Measurements from ENCODE around the gene EWSR1. TPM values are rescaled to one million over a fixed set of nuclear protein-coding genes. Genes with fewer than 3 reads are reported as not detected.
A peak's percentile ranks its signal among the peaks of the same experiment; 100 is the strongest.
"Not testable (repeated sequence)": the region's sequence is repeated elsewhere in the genome, so short reads cannot be mapped to it uniquely, and the experiment has no call there.

Gene EWSR1
- total RNA-seq: 100 to 1,000 TPM; 231 to 319 TPM

- ATAC-seq (replicated peaks): peak; percentile 90
- H3K4me1 Mint-ChIP-seq: peaks cover 39% of the 10 kb centered on the region
- peak within 1 kb of the TSS; percentile 100 for H3K27ac Mint-ChIP-seq
- H3K9me3 Mint-ChIP-seq: no peaks in the 10 kb centered on the region
- H3K4me3 Mint-ChIP-seq: peak within 1 kb of the TSS; percentile 99
- H3K36me3 Mint-ChIP-seq (ENCODE audit: low read depth): peaks cover 74% of the 10 kb centered on the region
- H3K27me3 Mint-ChIP-seq: no peaks in the 10 kb centered on the region
These were observed at the start of gene EWSR1, which contains the start of gene RHBDD3 for GRCh38 chr22:29267858-29268510. TSS of gene EWSR1 (plus strand) at chr22:29268268. CDS start at chr22:29268337, 69 bp downstream. TSS of gene RHBDD3 (minus strand) at chr22:29267981. CDS start at chr22:29265626, 2,355 bp downstream.

DNA sequence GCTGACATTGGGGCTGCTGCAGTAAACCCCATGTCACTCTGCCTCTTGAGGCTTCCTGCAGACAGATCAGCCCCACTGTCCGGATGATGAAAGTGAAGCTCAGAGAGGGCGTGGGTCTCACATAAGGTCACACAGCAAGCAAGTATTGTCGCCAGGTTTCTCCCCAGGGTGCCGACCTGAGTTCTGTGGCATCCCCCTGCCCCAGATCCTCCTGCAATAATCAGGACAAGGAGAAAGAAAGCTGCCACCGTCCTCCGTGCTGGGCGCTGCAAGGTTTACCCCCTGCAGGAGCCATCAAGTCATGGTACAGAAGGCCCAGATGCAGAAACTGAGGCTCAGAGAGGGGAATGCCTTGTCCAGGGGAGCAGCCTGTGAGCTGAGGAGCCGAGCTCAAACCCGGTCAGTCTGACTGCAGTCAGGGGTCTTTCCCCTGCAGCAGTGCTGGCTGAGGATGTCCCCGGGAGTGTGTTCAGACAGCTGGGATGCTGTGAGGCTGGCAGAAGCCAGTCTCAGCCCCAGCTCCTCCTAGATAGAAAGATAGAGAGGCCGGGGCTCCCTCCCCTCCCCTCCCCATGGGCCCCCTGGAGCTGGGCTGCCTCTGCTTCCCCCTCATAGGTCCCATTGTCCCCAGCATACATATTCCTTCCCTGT, 49.2 kb upstream of the EWSR1 start:
- Mint-ChIP-seq H3K27ac (no peak overlapping the region), H3K4me3 (no peak overlapping the region), H3K4me1 (no peaks in the 10 kb centered on the region), H3K9me3 (no peaks in the 10 kb centered on the region), H3K36me3 (ENCODE audit: low read depth) (no peaks in the 10 kb centered on the region), H3K27me3 (no peaks in the 10 kb centered on the region)
- no peak for ATAC-seq (replicated peaks)

GRCh38 chr22:29219409-29219782, 48.7 kb upstream of the EWSR1 start:
- not testable (repeated sequence) for H3K4me1 Mint-ChIP-seq; ATAC-seq (replicated peaks); H3K36me3 Mint-ChIP-seq (ENCODE audit: low read depth); H3K9me3 Mint-ChIP-seq; H3K27ac Mint-ChIP-seq; H3K4me3 Mint-ChIP-seq; H3K27me3 Mint-ChIP-seq

- no peaks in the 10 kb centered on the region for H3K36me3 Mint-ChIP-seq (ENCODE audit: low read depth)
- no peaks in the 10 kb centered on the region for H3K27me3 Mint-ChIP-seq
- no peak overlapping the region for H3K4me3 Mint-ChIP-seq
- no peak for ATAC-seq (replicated peaks)
- no peaks in the 10 kb centered on the region for H3K4me1 Mint-ChIP-seq
- H3K27ac Mint-ChIP-seq: no peak overlapping the region
- H3K9me3 Mint-ChIP-seq: no peaks in the 10 kb centered on the region
These were observed 48.0 kb upstream of the EWSR1 start for GRCh38 chr22:29219881-29220670.

GRCh38 chr22:29224121-29224858, 43.8 kb upstream of the EWSR1 start:
- Mint-ChIP-seq H3K27me3 (no peaks in the 10 kb centered on the region), H3K27ac (no peak overlapping the region), H3K9me3 (no peaks in the 10 kb centered on the region), H3K4me1 (no peaks in the 10 kb centered on the region), H3K36me3 (ENCODE audit: low read depth) (no peaks in the 10 kb centered on the region), H3K4me3 (no peak overlapping the region)
- no peak for ATAC-seq (replicated peaks)

- H3K27ac Mint-ChIP-seq: no peak overlapping the region
- H3K36me3 Mint-ChIP-seq (ENCODE audit: low read depth): no peaks in the 10 kb centered on the region
- H3K27me3 Mint-ChIP-seq: no peaks in the 10 kb centered on the region
- no peak for ATAC-seq (replicated peaks)
- no peaks in the 10 kb centered on the region for H3K4me1 Mint-ChIP-seq
- no peaks in the 10 kb centered on the region for H3K9me3 Mint-ChIP-seq
- no peak overlapping the region for H3K4me3 Mint-ChIP-seq
These were observed 43.1 kb upstream of the EWSR1 start for GRCh38 chr22:29224859-29225410.

DNA sequence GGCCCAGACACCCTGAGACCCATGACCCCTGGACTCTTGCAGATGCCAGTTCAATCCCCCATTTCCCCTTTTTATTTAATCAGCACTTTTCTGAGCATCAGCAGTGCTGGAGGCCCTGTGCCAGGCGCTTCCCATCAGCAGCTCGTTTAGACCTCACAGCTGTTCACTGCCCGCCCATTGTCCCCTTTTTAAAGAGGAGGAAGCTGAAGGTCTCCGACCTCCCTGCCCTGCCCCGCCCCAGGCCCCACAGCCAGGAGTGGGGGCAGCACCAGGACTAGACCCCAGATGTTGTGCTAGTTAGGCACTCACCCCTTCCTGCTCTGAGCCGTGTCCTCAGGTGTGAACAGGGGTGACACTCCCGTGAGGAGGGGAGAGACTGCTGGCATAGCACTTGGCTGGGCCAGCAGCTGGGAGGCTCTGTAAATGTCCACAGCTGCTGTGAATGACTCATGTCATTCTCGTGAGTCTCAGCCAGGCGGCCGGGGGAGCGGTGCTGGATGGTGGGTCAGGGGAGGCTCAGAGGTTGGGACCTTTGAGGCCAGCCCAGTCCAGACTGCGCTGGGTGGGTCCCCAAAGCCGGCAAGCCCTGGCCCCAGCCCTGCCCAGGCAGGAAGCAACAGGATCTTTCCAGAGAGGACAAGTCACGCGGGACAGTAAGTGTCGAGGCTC, 42.5 kb upstream of the EWSR1 start:
- Mint-ChIP-seq H3K36me3 (ENCODE audit: low read depth) (no peaks in the 10 kb centered on the region), H3K4me1 (no peaks in the 10 kb centered on the region), H3K27ac (no peak overlapping the region), H3K9me3 (no peaks in the 10 kb centered on the region), H3K27me3 (no peaks in the 10 kb centered on the region), H3K4me3 (no peak overlapping the region)
- ATAC-seq (replicated peaks): no peak

GRCh38 chr22:29226351-29226981, 41.6 kb upstream of the EWSR1 start:
- Mint-ChIP-seq H3K27me3 (no peaks in the 10 kb centered on the region), H3K36me3 (ENCODE audit: low read depth) (no peaks in the 10 kb centered on the region), H3K9me3 (no peaks in the 10 kb centered on the region), H3K4me1 (no peaks in the 10 kb centered on the region), H3K4me3 (no peak overlapping the region), H3K27ac (no peak overlapping the region)
- ATAC-seq (replicated peaks): no peak

- no peak for ATAC-seq (replicated peaks)
- H3K27me3 Mint-ChIP-seq: no peaks in the 10 kb centered on the region
- no peaks in the 10 kb centered on the region for H3K4me1 Mint-ChIP-seq
- no peak overlapping the region for H3K4me3 Mint-ChIP-seq
- H3K36me3 Mint-ChIP-seq (ENCODE audit: low read depth): no peaks in the 10 kb centered on the region
- H3K9me3 Mint-ChIP-seq: no peaks in the 10 kb centered on the region
- H3K27ac Mint-ChIP-seq: no peak overlapping the region
These were observed 36.8 kb upstream of the EWSR1 start for GRCh38 chr22:29230972-29231875.

GRCh38 chr22:29231971-29232959, 35.8 kb upstream of the EWSR1 start:
- ATAC-seq (replicated peaks): no peak
- no peak overlapping the region for H3K4me3 Mint-ChIP-seq
- no peaks in the 10 kb centered on the region for H3K4me1 Mint-ChIP-seq
- H3K9me3 Mint-ChIP-seq: no peaks in the 10 kb centered on the region
- no peaks in the 10 kb centered on the region for H3K27me3 Mint-ChIP-seq
- no peak overlapping the region for H3K27ac Mint-ChIP-seq
- no peaks in the 10 kb centered on the region for H3K36me3 Mint-ChIP-seq (ENCODE audit: low read depth)

- Mint-ChIP-seq H3K4me1 (no peaks in the 10 kb centered on the region), H3K36me3 (ENCODE audit: low read depth) (no peaks in the 10 kb centered on the region), H3K27ac (no peak overlapping the region), H3K4me3 (no peak overlapping the region), H3K27me3 (no peaks in the 10 kb centered on the region), H3K9me3 (no peaks in the 10 kb centered on the region)
- ATAC-seq (replicated peaks): no peak
These were observed 34.7 kb upstream of the EWSR1 start for GRCh38 chr22:29233277-29233877.

Data from activated T-helper 17 cell treated with anti-CD3 and anti-CD28 coated beads, Interleukin-2, amount 50 U/mL, for 72 hours (primary cell).